ENCODE results near the gene GCG. TPM values are rescaled to one million over a fixed set of nuclear protein-coding genes. Genes with fewer than 3 reads are reported as not detected.

GCG gene
- total and polyA plus RNA-seq, 2 of the 8 experiments (the other 6 are each of a cell fraction or from before 2014, with no cell fraction given), result not detected

GRCh38 chr2:162182395-162182794 is 30.3 kb upstream of the GCG start:
- H3K27me3 ChIP-seq (replicated peaks in 1 of 4; ENCODE audit: control insufficient read depth in 3 of 4, extremely low read depth in 1 of 4, insufficient read depth in 3 of 4, low read length in 3 of 4), result peaks cover 0 to 1% (median 0%) of the 10 kb centered on the region in 4 experiments; a peak in 1 of 7 replicates
- no peak overlapping the region for H3K18ac ChIP-seq (ENCODE audit: extremely low read depth, low read length)
- no peaks in the 10 kb centered on the region for H3K36me3 ChIP-seq (ENCODE audit: control insufficient read depth in 2 of 4, insufficient read depth in 4 of 4, low read length in 3 of 4)
- H3K23me2 ChIP-seq (ENCODE audit: low read depth, low read length), result no peaks in the 10 kb centered on the region
- H4K5ac ChIP-seq (ENCODE audit: insufficient read length, low read depth, low read length), result no peak overlapping the region
- H2BK15ac ChIP-seq (ENCODE audit: low read length), result no peak overlapping the region
- H3K56ac ChIP-seq (replicated peaks; ENCODE audit: insufficient read length, low read depth, low read length), result no peak overlapping the region
- no peaks in the 10 kb centered on the region for H4K20me1 ChIP-seq (replicated peaks in 1 of 2; ENCODE audit: control insufficient read depth in 1 of 2, insufficient read depth in 2 of 2, low read length in 2 of 2)
- no peak overlapping the region for H3K27ac ChIP-seq (ENCODE audit: low read depth, low read length)
- no peaks in the 10 kb centered on the region for H3K79me2 ChIP-seq (ENCODE audit: control insufficient read depth in 1 of 2, insufficient read depth in 2 of 2, low read length in 2 of 2)
- H3K23ac ChIP-seq (ENCODE audit: insufficient read length), result no peak overlapping the region
- WGBS, 2 experiments (ENCODE audit: extremely low coverage in 1 of 2, insufficient coverage in 1 of 2, insufficient read length in 1 of 2, insufficient replicate concordance in 2 of 2, low coverage in 1 of 2, low lambda C conversion rate in 2 of 2, missing lambda C conversion rate in 1 of 2), result 100% methylated on average over 2 of the region's 2 CpGs; no CpG with 5 or more reads in 1 of the 2 experiments
- TF ChIP-seq FOSL1 (IDR thresholded peaks at IDR 0.05; ENCODE audit: insufficient read depth, low read depth, low read length) (no peak), GABPA (IDR thresholded peaks at IDR 0.05; ENCODE audit: borderline replicate concordance, insufficient read depth, low read length) (no peak), POLR2A (IDR thresholded peaks at IDR 0.05; ENCODE audit: control extremely low read depth in 1 of 2, low read depth in 2 of 2, low read length in 2 of 2) (no peak), CBX5 (IDR thresholded peaks at IDR 0.05; ENCODE audit: low read depth, low read length) (no peak)
- no peaks in the 10 kb centered on the region for H3K4me1 ChIP-seq (replicated peaks in 1 of 4; ENCODE audit: control insufficient read depth in 3 of 4, insufficient read depth in 4 of 4, low read length in 3 of 4)
- H3K9me3 ChIP-seq (ENCODE audit: insufficient read depth in 2 of 2, low read depth in 1 of 2, low read length in 1 of 2), result no peaks in the 10 kb centered on the region
- no peak overlapping the region for H4K8ac ChIP-seq (ENCODE audit: extremely low read depth, insufficient read depth, low read length)
- H2AFZ ChIP-seq (ENCODE audit: low read length), result no peak overlapping the region
- H3K4me3 ChIP-seq (ENCODE audit: extremely low read depth in 1 of 4, insufficient read depth in 2 of 4, low read depth in 3 of 4, low read length in 4 of 4), result no peak overlapping the region
- H3K14ac ChIP-seq (ENCODE audit: insufficient read length), result no peak overlapping the region
- no peak overlapping the region for H3K4ac ChIP-seq (replicated peaks; ENCODE audit: insufficient read length, low read depth, low read length)
- FAIRE-seq, result no peak
- ChIA-PET POLR2A (ENCODE audit: partially characterized antibody) (no interaction called here), CTCF (ENCODE audit: partially characterized antibody) (interaction anchor here (0.7 to 3.4 kb wide), 4 partner anchors 9 to 101 kb away, joined by 3 to 13 read pairs (median 6); no protein-coding TSS in a partner anchor)
- H2AK5ac ChIP-seq (ENCODE audit: low read depth, low read length), result no peak overlapping the region
- no peak overlapping the region for H2BK5ac ChIP-seq (ENCODE audit: low read depth, low read length)
- H3K79me1 ChIP-seq (ENCODE audit: low read depth, low read length), result no peaks in the 10 kb centered on the region
- H2BK120ac ChIP-seq (replicated peaks; ENCODE audit: low read depth, low read length), result no peak overlapping the region
- H4K91ac ChIP-seq (replicated peaks; ENCODE audit: insufficient read length, low read length), result no peak overlapping the region
- H3K4me2 ChIP-seq (ENCODE audit: insufficient read depth in 1 of 2, low read depth in 2 of 2, low read length in 2 of 2), result no peak overlapping the region
- H2BK12ac ChIP-seq (ENCODE audit: low read depth, low read length), result no peak overlapping the region
- no peak overlapping the region for H2BK20ac ChIP-seq (ENCODE audit: low read length)
- no peak for DNase-seq (ENCODE audit: low read depth in 1 of 2, low spot score in 2 of 2)
- H3K9ac ChIP-seq (replicated peaks in 1 of 4; ENCODE audit: extremely low read depth in 1 of 4, low read depth in 3 of 4, low read length in 3 of 4), result no peak overlapping the region

All from H1 (cell line).